CD4-positive, alpha-beta T cell treated with Interleukin-15 for 1 hour (primary cell): ENCODE measurements around the gene TMEM151A.

Source experiments
- DNase-seq: peaks from one replicate; pipeline ENCODE4 v3.0.0-alpha.2; 2020

The TMEM151A gene

GRCh38 chr11:66283461-66284105, 8.1 kb upstream of the TMEM151A start:
- DNase-seq = no peak

- DNase-seq = no peak
These were observed 7.1 kb upstream of the TMEM151A start for GRCh38 chr11:66284526-66285078.

- DNase-seq = no peak
These were observed 6.3 kb upstream of the TMEM151A start for GRCh38 chr11:66285250-66285947.

- DNase-seq = no peak
These were observed 5.0 kb upstream of the TMEM151A start for GRCh38 chr11:66286699-66287098.

- DNase-seq = no peak
These were observed 4.3 kb upstream of the TMEM151A start for GRCh38 chr11:66287211-66287888.

GRCh38 chr11:66287889-66288670, 3.6 kb upstream of the TMEM151A start:
- DNase-seq = no peak

GRCh38 chr11:66288671-66289547, 2.8 kb upstream of the TMEM151A start, which contains the start of gene YIF1A:
Gene YIF1A (minus strand): TSS chr11:66289143. CDS start chr11:66288985, 158 bp downstream.
- peak; percentile 100 for DNase-seq

GRCh38 chr11:66289548-66290329, 2.0 kb upstream of the TMEM151A start:
- DNase-seq = no peak

- no peak for DNase-seq
These were observed 1.4 kb upstream of the TMEM151A start for GRCh38 chr11:66290330-66290621.

GRCh38 chr11:66291303-66291705, 390 bp upstream of the TMEM151A start:
- no peak for DNase-seq

GRCh38 chr11:66292543-66293332, 1.0 kb downstream of the TMEM151A start:
- DNase-seq = no peak

GRCh38 chr11:66293352-66293751, 1.7 kb downstream of the TMEM151A start:
- no peak for DNase-seq

GRCh38 chr11:66293777-66294625, 2.3 kb downstream of the TMEM151A start:
- DNase-seq = no peak

- DNase-seq = no peak
These were observed 3.2 kb downstream of the TMEM151A start for GRCh38 chr11:66294626-66295620.

GRCh38 chr11:66297610-66298009, 5.9 kb downstream of the TMEM151A start:
- DNase-seq = no peak

- no peak for DNase-seq
These were observed 7.5 kb downstream of the TMEM151A start for GRCh38 chr11:66299186-66299585.

- DNase-seq = no peak
These were observed 11.0 kb downstream of the TMEM151A start for GRCh38 chr11:66302656-66303055.

GRCh38 chr11:66309475-66309874, 17.8 kb downstream of the TMEM151A start:
- no peak for DNase-seq
